Fibroblast of lung (primary cell): Measurements from ENCODE around the gene DCAF10. TPM values are rescaled to one million over a fixed set of nuclear protein-coding genes. Genes with fewer than 3 reads are reported as not detected.
"Not testable (repeated sequence)": the region's sequence is repeated elsewhere in the genome, so short reads cannot be mapped to it uniquely, and the experiment has no call there.

Experiments used
- DNase-seq, 2 donors: peaks; one replicate each; pipeline versions ENCODE4 v3.0.0 to v3.0.0-alpha.2; 2010; ENCODE audit warnings: low read depth in 2 of 2
- H2AFZ ChIP-seq: 2 replicates; pipeline ENCODE4 v1.5.1; 2012; ENCODE audit warnings: low read length, control low read depth, inconsistent platforms
- H3K27ac ChIP-seq: 2 replicates; pipeline ENCODE4 v1.5.1; 2011; ENCODE audit warnings: low read length, control low read depth; ENCODE audit not compliant: insufficient read depth
- H3K27me3 ChIP-seq: 2 replicates; pipeline ENCODE4 v1.5.1; 2011; ENCODE audit warnings: mild to moderate bottlenecking, low read length; ENCODE audit not compliant: control insufficient read depth, insufficient read depth
- H3K36me3 ChIP-seq: 2 replicates; pipeline ENCODE4 v1.5.1; 2011; ENCODE audit warnings: low read length; ENCODE audit not compliant: control insufficient read depth, insufficient read depth
- H3K4me1 ChIP-seq: 2 replicates; pipeline ENCODE4 v1.5.1; 2011; ENCODE audit warnings: low read length; ENCODE audit not compliant: control insufficient read depth, insufficient read depth; ENCODE audit errors: extremely low read depth
- H3K4me2 ChIP-seq: 2 replicates; pipeline ENCODE4 v1.5.1; 2011; ENCODE audit warnings: low read length, control low read depth; ENCODE audit not compliant: insufficient read depth; ENCODE audit errors: extremely low read depth
- H3K4me3 ChIP-seq, 4 experiments: fragments of 200-600 bp in 1 of 4; sonication (generic) in 1 of 4; replicated peaks in 1 of 4; 2 replicates each; pipeline ENCODE4 v1.5.1; 2011 to 2016; ENCODE audit warnings: low read length in 4 of 4, low read depth in 3 of 4, mild to moderate bottlenecking in 3 of 4, control low read depth in 2 of 4, inconsistent platforms in 1 of 4, mixed read lengths in 1 of 4; ENCODE audit not compliant: insufficient read depth in 1 of 4; ENCODE audit errors: control extremely low read depth in 1 of 4
- H3K79me2 ChIP-seq: 2 replicates; pipeline ENCODE4 v1.5.1; 2012; ENCODE audit warnings: mild to moderate bottlenecking, low read length, inconsistent platforms; ENCODE audit not compliant: control insufficient read depth, insufficient read depth
- H3K9ac ChIP-seq: 2 replicates; pipeline ENCODE4 v1.5.1; 2011; ENCODE audit warnings: mild to moderate bottlenecking, low read length, control low read depth; ENCODE audit not compliant: insufficient read depth
- H3K9me3 ChIP-seq: 2 replicates; pipeline ENCODE4 v1.5.1; 2012; ENCODE audit warnings: low read depth, low read length; ENCODE audit not compliant: control insufficient read depth, insufficient read depth
- H4K20me1 ChIP-seq: 2 replicates; pipeline ENCODE4 v1.5.1; 2011; ENCODE audit warnings: low read length; ENCODE audit not compliant: control insufficient read depth, insufficient read depth; ENCODE audit errors: extremely low read depth
- EZH2 ChIP-seq: IDR thresholded peaks from 2 replicates; pipeline ENCODE4 v1.5.1; 2012; ENCODE audit warnings: low read length, control low read depth, mild to moderate bottlenecking; ENCODE audit errors: missing control alignments
- polyA plus RNA-seq, 2 donors: library from polyadenylated mRNA; depleted of rRNA in 1 of 2; stranded (reverse) in 1 of 2; unstranded in 1 of 2; fragments of >200 nt; gene quantifications; 2 replicates each; pipeline ENCODE4 v1.2.1, GENCODE V29; 2011 to 2012; ENCODE audit warnings: missing spikeins in 1 of 2
- total RNA-seq: library from RNA; depleted of rRNA; stranded (reverse); fragments of >200 nt; gene quantifications from 2 replicates; pipeline ENCODE4 v1.2.1, GENCODE V29; 2014
- TF ChIP-seq, protein P1 (sequence below), 2 donors: IDR thresholded peaks in 1 of 2; conservative IDR thresholded peaks in 1 of 2; 1 replicate in 1 of 2; 2 replicates in 1 of 2; pipeline ENCODE4 v1.5.1; 2011 to 2012; ENCODE audit warnings: low read length in 2 of 2, control low read depth in 1 of 2, inconsistent platforms in 1 of 2, low read depth in 1 of 2, mild to moderate bottlenecking in 1 of 2

DCAF10 gene
- total and polyA plus RNA-seq, 2 donors (not counting 1 experiment from before 2014, with no cell fraction given), result 26.6 to 33.5 TPM

DNA sequence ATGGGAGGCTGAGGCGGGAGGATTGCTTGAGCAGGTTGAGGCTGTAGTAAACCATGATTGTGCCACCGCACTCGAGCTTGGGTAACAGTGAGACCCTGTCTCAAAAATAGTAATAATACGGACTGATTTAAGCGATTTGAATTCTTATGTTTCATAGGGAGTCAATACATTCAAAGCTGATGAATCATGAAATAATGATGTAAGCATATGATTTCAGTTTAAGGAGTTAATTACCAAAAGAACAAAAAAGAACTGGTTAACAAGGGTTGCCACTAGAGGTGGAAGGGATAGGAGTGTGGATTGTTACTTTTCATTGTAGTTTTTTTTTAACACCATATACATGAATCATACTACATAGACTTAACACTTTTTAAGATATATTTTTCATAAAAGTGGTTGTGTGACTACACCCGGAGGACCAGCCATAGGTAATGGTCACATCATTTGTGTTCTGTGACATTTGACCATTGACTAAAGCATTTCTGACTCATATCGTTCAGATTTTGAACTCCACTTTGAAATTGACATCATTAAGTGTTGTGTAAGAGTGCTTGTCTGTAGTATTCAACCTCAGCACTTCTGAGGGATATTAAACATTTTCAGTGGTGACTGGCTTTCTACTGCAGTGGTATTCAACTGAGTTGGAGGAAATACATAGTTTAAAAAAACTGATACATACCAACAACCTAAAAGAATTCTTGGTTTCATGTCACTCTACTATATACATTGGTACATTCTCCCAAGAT lies 40.0 kb upstream of the DCAF10 start:
- Histone ChIP-seq H2AFZ (no peak overlapping the region), H3K4me2 (peak overlapping the region; percentile 29), H3K4me1 (peaks cover 13% of the 10 kb centered on the region), H3K27ac (peak overlapping the region; percentile 57), H4K20me1 (no peaks in the 10 kb centered on the region), H3K27me3 (no peaks in the 10 kb centered on the region), H3K36me3 (peaks cover 2% of the 10 kb centered on the region), H3K9ac (no peak overlapping the region), H3K9me3 (no peaks in the 10 kb centered on the region), H3K4me3 (no peak overlapping the region), H3K79me2 (no peaks in the 10 kb centered on the region)
- TF ChIP-seq EZH2, result no peak
- TF ChIP-seq, protein P1, sequence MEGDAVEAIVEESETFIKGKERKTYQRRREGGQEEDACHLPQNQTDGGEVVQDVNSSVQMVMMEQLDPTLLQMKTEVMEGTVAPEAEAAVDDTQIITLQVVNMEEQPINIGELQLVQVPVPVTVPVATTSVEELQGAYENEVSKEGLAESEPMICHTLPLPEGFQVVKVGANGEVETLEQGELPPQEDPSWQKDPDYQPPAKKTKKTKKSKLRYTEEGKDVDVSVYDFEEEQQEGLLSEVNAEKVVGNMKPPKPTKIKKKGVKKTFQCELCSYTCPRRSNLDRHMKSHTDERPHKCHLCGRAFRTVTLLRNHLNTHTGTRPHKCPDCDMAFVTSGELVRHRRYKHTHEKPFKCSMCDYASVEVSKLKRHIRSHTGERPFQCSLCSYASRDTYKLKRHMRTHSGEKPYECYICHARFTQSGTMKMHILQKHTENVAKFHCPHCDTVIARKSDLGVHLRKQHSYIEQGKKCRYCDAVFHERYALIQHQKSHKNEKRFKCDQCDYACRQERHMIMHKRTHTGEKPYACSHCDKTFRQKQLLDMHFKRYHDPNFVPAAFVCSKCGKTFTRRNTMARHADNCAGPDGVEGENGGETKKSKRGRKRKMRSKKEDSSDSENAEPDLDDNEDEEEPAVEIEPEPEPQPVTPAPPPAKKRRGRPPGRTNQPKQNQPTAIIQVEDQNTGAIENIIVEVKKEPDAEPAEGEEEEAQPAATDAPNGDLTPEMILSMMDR (conservative IDR thresholded peaks at IDR 0.05 in 1 of 2, IDR thresholded peaks at IDR 0.05 in 1 of 2; ENCODE audit: low read depth in 1 of 2, low read length in 2 of 2), result no peak
- peak; percentile 71 to 80 for DNase-seq

GRCh38 chr9:37761511-37761910 lies 39.1 kb upstream of the DCAF10 start:
- no peaks in the 10 kb centered on the region for H3K79me2 ChIP-seq
- H2AFZ ChIP-seq, result no peak overlapping the region
- peak overlapping the region; percentile 66 for H3K4me2 ChIP-seq
- H4K20me1 ChIP-seq, result no peaks in the 10 kb centered on the region
- H3K4me3 ChIP-seq, result no peak overlapping the region
- peak overlapping the region; percentile 5 for H3K9ac ChIP-seq
- no peaks in the 10 kb centered on the region for H3K27me3 ChIP-seq
- H3K36me3 ChIP-seq, result peaks cover 2% of the 10 kb centered on the region
- no peak for TF ChIP-seq EZH2
- TF ChIP-seq, protein P1 (conservative IDR thresholded peaks at IDR 0.05 in 1 of 2, IDR thresholded peaks at IDR 0.05 in 1 of 2; ENCODE audit: low read depth in 1 of 2, low read length in 2 of 2), result no peak
- H3K27ac ChIP-seq, result peak overlapping the region; percentile 64
- H3K9me3 ChIP-seq, result no peaks in the 10 kb centered on the region
- H3K4me1 ChIP-seq, result peaks cover 13% of the 10 kb centered on the region
- DNase-seq, result peak; percentile 19 to 85

GRCh38 chr9:37765263-37765662 lies 35.3 kb upstream of the DCAF10 start:
- H2AFZ ChIP-seq, H3K9ac ChIP-seq, H3K27ac ChIP-seq, DNase-seq, H3K4me2 ChIP-seq, H3K9me3 ChIP-seq, H4K20me1 ChIP-seq, H3K4me3 ChIP-seq, H3K36me3 ChIP-seq, H3K79me2 ChIP-seq, H3K27me3 ChIP-seq: not testable (repeated sequence)
- peaks cover 12% of the 10 kb centered on the region for H3K4me1 ChIP-seq
